HG02798 (cell line): ENCODE measurements around the gene COX4I1.

Source experiments
- ATAC-seq: cut with Tn5 transposase; IDR thresholded peaks from one replicate; pipeline ENCODE4 v1.9.1; 2021; ENCODE audit warnings: mild to moderate bottlenecking; ENCODE audit not compliant: unreplicated experiment, poor library complexity

The COX4I1 gene

GRCh38 chr16:85765767-85766166 lies 33.7 kb upstream of the COX4I1 start:
- ATAC-seq: no peak

DNA sequence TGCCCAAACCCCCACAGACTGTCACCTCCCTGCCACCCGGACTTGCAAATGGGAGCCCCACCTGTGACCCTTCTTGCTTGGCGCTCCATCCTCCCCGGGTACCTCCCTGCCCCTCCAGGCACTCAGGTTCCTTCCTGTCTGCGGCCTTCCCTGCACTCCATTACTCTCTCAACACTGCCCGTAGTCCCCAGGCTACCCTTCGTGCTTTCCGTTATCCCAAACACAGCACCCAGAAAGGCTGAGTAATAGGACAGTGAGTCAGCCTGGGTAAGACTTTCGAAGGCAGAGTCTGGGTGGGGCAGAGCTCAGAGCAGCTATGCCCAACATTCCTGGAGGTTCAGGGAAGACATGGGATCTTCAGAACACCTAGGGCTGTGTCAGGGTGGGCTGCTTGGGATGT lies 32.0 kb upstream of the COX4I1 start:
- no peak for ATAC-seq

DNA sequence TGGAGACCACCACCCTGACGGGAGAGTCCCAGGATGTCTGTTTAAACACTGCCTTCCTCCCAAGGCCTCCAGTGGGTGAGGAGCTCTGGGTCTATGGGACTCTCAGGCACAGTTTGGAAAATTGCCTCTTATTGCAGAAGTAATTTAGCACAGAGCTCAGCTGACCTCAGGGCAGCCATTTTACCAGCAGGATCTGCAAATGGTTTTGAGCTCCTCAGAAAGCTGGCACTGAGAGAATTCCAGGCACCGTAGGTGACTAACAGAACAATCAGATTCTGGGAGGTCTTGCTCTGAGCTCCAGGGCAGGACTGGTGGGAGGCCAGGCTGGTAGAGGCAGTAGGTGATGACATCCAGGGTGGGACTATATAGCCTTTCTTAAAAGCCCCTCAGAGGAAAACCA lies 31.3 kb upstream of the COX4I1 start:
- no peak for ATAC-seq

DNA sequence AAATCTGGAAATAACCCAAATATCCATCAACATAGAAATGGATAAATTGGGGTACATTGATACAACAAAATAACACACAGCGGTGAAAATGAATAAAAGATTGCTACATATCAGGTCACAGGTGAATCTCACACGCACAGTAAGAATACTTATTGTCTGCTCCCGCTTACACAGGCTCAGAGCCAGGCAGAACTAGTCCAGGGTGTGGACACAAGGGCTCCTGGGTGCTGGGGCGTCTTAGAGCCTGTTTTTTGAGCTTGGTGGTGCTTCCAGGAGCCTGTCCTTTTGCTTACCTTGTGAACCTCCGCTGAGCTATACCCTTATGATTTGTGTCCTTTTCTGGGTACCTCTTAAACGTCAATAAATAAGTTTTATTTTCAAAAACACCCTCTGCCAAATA lies 28.8 kb upstream of the COX4I1 start:
- ATAC-seq: no peak

- no peak for ATAC-seq
Measured at GRCh38 chr16:85773044-85773443, 26.5 kb upstream of the COX4I1 start.

- ATAC-seq: no peak
Measured at GRCh38 chr16:85774136-85774535, 25.4 kb upstream of the COX4I1 start.

DNA sequence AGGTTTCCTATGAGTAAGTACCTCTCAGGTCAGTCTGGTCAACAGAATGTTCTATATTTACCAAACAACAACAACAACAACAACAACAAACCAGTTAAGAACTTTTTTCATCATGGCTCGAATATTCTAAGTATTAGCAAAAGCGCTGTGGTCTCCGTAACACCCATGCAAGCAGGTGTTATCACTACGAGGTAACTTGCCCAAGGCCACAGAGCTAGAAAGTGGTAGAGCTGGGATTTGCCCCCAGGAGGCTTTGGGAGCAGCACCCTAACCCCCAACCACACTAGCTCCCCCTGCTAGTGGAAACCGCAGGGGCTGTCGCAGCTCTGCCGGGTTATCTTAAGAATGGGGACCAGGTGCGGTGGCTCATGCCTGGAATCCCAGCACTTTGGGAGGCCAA lies 24.7 kb upstream of the COX4I1 start:
- ATAC-seq: no peak

DNA sequence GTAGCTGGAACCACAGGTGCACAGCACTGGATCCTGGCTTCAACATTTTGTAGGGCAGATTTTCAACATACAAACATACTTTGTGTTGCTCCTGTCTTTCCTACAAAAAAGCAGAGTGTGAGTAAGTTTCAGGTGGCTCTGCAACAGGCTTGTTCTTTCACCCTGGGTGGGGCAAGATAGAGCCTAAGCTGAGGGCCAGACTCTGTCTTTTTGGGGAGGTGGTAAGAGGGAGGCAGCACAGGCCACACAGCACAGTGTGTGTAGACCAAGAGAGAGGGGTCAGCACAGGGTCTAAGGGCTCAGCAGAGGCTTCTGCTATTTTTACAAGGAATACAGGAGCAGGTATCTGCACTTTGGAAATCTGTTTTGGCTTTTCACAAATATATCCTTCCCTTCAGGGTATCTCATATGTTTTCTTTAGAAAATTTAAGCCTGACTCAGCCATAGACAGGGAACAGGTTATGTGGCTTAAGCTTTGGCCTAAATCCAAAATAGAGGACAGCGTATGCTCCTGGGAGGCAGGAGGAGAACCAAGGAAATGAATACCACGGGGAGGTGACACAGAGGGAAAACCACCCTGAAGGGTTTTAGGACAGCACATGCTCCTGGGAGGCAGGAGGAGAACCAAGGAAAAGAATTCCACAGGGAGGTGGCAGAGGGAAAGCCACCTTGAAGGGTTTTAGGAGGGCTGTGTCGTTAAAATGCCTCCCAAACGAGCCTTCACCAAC lies 21.7 kb upstream of the COX4I1 start:
- no peak for ATAC-seq

- peak; percentile 56 for ATAC-seq
Measured at GRCh38 chr16:85778873-85779272, 20.6 kb upstream of the COX4I1 start.

- no peak for ATAC-seq
Measured at GRCh38 chr16:85780281-85780680, 19.2 kb upstream of the COX4I1 start.

GRCh38 chr16:85781156-85781555 lies 18.3 kb upstream of the COX4I1 start:
- ATAC-seq: no peak

- no peak for ATAC-seq
Measured at GRCh38 chr16:85781695-85782370, 17.7 kb upstream of the COX4I1 start.

- no peak for ATAC-seq
Measured at GRCh38 chr16:85782451-85782850, 17.0 kb upstream of the COX4I1 start.

- ATAC-seq: no peak
Measured at GRCh38 chr16:85783441-85783840, 16.1 kb upstream of the COX4I1 start.

GRCh38 chr16:85784813-85785212 lies 14.7 kb upstream of the COX4I1 start:
- no peak for ATAC-seq

DNA sequence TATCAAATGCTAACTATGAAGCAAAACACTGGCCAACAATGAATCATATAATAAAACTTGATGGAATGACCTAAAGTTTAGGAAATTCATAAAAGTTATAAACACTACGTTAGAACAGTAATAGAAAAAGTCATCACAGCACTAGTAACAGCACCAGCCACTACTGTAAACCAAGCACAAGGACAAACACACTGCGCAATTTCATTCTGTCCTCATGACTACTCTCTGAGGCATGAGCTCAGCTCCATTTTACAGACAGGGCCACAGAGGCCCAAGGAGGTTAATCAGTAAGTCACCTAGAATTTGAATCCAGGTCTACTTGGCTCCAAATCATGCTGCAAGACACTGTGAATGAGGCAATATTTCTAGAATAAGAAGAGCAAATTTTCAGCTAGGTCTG lies 13.6 kb upstream of the COX4I1 start:
- ATAC-seq: no peak

GRCh38 chr16:85788819-85789218 lies 10.7 kb upstream of the COX4I1 start:
- ATAC-seq: no peak

DNA sequence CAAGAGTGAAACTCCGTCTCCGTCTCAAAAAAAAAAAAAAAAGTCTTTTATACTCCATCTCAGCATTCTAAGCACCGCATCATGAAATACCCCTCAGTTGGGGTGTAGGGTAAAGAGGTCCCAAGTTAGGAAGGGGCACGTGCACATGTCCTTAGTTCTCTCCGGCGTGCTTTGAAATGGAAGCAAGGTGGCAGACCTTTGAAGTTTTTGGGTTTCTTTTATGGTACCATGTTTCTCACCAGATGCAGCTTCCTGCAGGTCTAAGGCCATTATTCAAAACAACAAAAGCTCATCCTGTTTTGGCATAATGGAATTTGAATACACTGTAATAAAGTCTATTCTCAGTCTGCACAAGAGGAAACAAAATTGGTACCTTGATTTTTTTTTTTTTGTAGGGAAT lies 9.7 kb upstream of the COX4I1 start:
- no peak for ATAC-seq

- ATAC-seq: no peak
Measured at GRCh38 chr16:85793662-85794298, 5.7 kb upstream of the COX4I1 start.

GRCh38 chr16:85794696-85795095 lies 4.8 kb upstream of the COX4I1 start:
- no peak for ATAC-seq

- no peak for ATAC-seq
Measured at GRCh38 chr16:85796152-85796551, 3.3 kb upstream of the COX4I1 start.

DNA sequence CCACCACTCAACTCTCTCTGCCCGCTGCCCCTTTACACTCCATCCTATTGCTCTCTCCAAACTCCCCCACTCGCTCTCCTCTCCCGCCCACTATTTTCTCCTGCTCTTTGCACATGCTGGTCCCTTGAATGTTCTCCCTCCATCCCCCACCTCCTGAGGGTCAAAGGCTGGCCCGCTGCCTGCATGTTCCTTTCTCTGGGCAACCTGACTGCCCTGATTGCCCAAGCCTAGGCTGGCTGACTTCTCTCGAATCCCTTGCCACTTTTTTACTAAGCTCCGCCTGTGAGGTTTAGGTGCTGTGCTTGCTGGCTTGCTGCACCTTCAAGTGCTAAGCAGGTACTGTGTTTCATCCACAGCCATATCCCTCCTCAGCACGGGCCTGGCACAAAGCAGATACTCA lies 2.9 kb upstream of the COX4I1 start:
- no peak for ATAC-seq
